ENCODE results near the gene PRKAG2.

GRCh38 chr7:151707105-151707469, 169.8 kb downstream of the PRKAG2 start:
- TF ChIP-seq CTCF (IDR thresholded peaks at IDR 0.05; ENCODE audit: low read length) (no peak), EZH2 (IDR thresholded peaks at IDR 0.05; ENCODE audit: borderline replicate concordance, low read length) (no peak)

Measured in OCI-LY1 (cell line).